Cardiac muscle cell (in vitro differentiated cells and primary cell): ENCODE results near the gene OR8I2. TPM values are rescaled to one million over a fixed set of nuclear protein-coding genes. Genes with fewer than 3 reads are reported as not detected.

ENCODE experiments used
- polyA plus RNA-seq: library from polyadenylated mRNA; unstranded; fragments of >200 nt; fragmentation: Nextera tagmentation; extraction: Ambion mirVana; gene quantifications from 2 replicates; pipeline ENCODE4 v1.2.1, GENCODE V29; 2016
- total RNA-seq: library from RNA; depleted of rRNA; stranded (reverse); fragments of >200 nt; gene quantifications from 2 replicates; pipeline ENCODE4 v1.2.3, GENCODE V29; 2016

OR8I2 gene
- total and polyA plus RNA-seq, 2 experiments from 2014 or later: not detected

Other genes starting within 250 kb of the OR8I2 start
- gene TRIM51, start 210.0 kb upstream of the OR8I2 start, total RNA-seq: not detected in 2 replicates
- not detected in 2 replicates for gene TRIM51, start 210.0 kb upstream of the OR8I2 start, polyA plus RNA-seq
- not detected in 2 replicates for gene OR5W2, start 178.7 kb upstream of the OR8I2 start, total RNA-seq
- gene OR5W2, start 178.7 kb upstream of the OR8I2 start, polyA plus RNA-seq: not detected in 2 replicates
- not detected in 2 replicates for gene OR5I1, start 156.9 kb upstream of the OR8I2 start, total RNA-seq
- not detected in 2 replicates for gene OR5I1, start 156.9 kb upstream of the OR8I2 start, polyA plus RNA-seq
- not detected in 2 replicates for gene OR10AG1, start 123.4 kb upstream of the OR8I2 start, total RNA-seq
- gene OR10AG1, start 123.4 kb upstream of the OR8I2 start, polyA plus RNA-seq: not detected in 2 replicates
- not detected in 2 replicates for gene OR5F1, start 98.7 kb upstream of the OR8I2 start, total RNA-seq
- gene OR5F1, start 98.7 kb upstream of the OR8I2 start, polyA plus RNA-seq: not detected in 2 replicates
- not detected in 2 replicates for gene OR5AS1, start 65.7 kb upstream of the OR8I2 start, total RNA-seq
- not detected in 2 replicates for gene OR5AS1, start 65.7 kb upstream of the OR8I2 start, polyA plus RNA-seq
- gene OR8H2, start 10.4 kb downstream of the OR8I2 start, total RNA-seq: not detected in 2 replicates
- gene OR8H2, start 10.4 kb downstream of the OR8I2 start, polyA plus RNA-seq: not detected in 2 replicates
- gene OR8H3, start 29.1 kb downstream of the OR8I2 start, total RNA-seq: not detected in 2 replicates
- gene OR8H3, start 29.1 kb downstream of the OR8I2 start, polyA plus RNA-seq: not detected in 2 replicates
- not detected in 2 replicates for gene OR8J3, start 46.9 kb downstream of the OR8I2 start, total RNA-seq
- not detected in 2 replicates for gene OR8J3, start 46.9 kb downstream of the OR8I2 start, polyA plus RNA-seq
- gene OR8K5, start 67.0 kb downstream of the OR8I2 start, total RNA-seq: not detected in 2 replicates
- not detected in 2 replicates for gene OR8K5, start 67.0 kb downstream of the OR8I2 start, polyA plus RNA-seq
- not detected in 2 replicates for gene OR5J2, start 83.3 kb downstream of the OR8I2 start, total RNA-seq
- not detected in 2 replicates for gene OR5J2, start 83.3 kb downstream of the OR8I2 start, polyA plus RNA-seq
- gene OR5T2, start 140.9 kb downstream of the OR8I2 start, total RNA-seq: not detected in 2 replicates
- gene OR5T2, start 140.9 kb downstream of the OR8I2 start, polyA plus RNA-seq: not detected in 2 replicates
- gene OR5T3, start 158.9 kb downstream of the OR8I2 start, total RNA-seq: not detected in 2 replicates
- not detected in 2 replicates for gene OR5T3, start 158.9 kb downstream of the OR8I2 start, polyA plus RNA-seq
- gene OR5T1, start 180.8 kb downstream of the OR8I2 start, total RNA-seq: not detected in 2 replicates
- not detected in 2 replicates for gene OR5T1, start 180.8 kb downstream of the OR8I2 start, polyA plus RNA-seq
- not detected in 2 replicates for gene OR8H1, start 198.9 kb downstream of the OR8I2 start, total RNA-seq
- gene OR8H1, start 198.9 kb downstream of the OR8I2 start, polyA plus RNA-seq: not detected in 2 replicates
- gene OR8K3, start 221.8 kb downstream of the OR8I2 start, total RNA-seq: not detected in 2 replicates
- gene OR8K3, start 221.8 kb downstream of the OR8I2 start, polyA plus RNA-seq: not detected in 2 replicates